ENCODE results near the gene LRRC55. TPM values are rescaled to one million over a fixed set of nuclear protein-coding genes. Genes with fewer than 3 reads are reported as not detected.

The LRRC55 gene, protein sequence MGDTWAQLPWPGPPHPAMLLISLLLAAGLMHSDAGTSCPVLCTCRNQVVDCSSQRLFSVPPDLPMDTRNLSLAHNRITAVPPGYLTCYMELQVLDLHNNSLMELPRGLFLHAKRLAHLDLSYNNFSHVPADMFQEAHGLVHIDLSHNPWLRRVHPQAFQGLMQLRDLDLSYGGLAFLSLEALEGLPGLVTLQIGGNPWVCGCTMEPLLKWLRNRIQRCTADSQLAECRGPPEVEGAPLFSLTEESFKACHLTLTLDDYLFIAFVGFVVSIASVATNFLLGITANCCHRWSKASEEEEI
- 1.4 TPM for polyA plus RNA-seq (2013, experiment 1 of 2)
- 1.2 TPM for polyA plus RNA-seq (2013, experiment 2 of 2)

DNA sequence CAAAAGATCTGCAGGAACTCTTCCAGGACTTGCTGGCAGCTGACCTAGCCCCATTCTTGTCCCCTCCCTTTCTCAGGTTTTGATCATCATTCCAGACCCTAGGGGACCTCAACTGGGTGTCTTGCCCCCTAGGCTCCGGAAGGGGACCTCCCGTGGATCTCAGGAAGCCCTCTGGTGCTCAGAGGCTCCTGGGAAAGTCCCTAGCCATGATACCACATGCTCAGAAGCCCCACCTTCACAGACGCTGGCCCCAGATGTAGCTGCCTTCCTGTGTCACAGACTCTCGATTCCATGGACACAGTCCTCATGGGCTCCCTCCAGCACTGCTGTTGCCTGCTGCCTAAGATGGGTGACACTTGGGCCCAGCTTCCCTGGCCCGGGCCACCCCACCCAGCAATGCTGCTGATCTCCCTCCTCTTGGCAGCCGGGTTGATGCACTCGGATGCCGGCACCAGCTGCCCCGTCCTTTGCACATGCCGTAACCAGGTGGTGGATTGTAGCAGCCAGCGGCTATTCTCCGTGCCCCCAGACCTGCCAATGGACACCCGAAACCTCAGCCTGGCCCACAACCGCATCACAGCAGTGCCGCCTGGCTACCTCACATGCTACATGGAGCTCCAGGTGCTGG is at the start of gene LRRC55:
LRRC55 (plus strand) TSS at position 276 of the 628 bp plus-strand sequence; CDS start at position 346, 70 bp downstream.
- no peak within 1 kb of the TSS for H3K4me3 ChIP-seq (ENCODE audit: extremely low read depth, insufficient read depth, low read length, poor library complexity, severe bottlenecking)
- 93 to 94% methylated on average over 13 to 15 of the region's 15 CpGs for WGBS, 2 experiments (ENCODE audit: insufficient coverage in 2 of 2)
- H3K4me1 ChIP-seq (ENCODE audit: control insufficient read depth, insufficient read depth, low read length, poor library complexity, severe bottlenecking): no peaks in the 10 kb centered on the region
- H3K27ac ChIP-seq (ENCODE audit: low read depth, low read length, severe bottlenecking): no peak within 1 kb of the TSS
- H3K36me3 ChIP-seq (ENCODE audit: control insufficient read depth, insufficient read depth, low read length): no peaks in the 10 kb centered on the region
- H3K9me3 ChIP-seq (ENCODE audit: control insufficient read depth, low read length): no peaks in the 10 kb centered on the region

DNA sequence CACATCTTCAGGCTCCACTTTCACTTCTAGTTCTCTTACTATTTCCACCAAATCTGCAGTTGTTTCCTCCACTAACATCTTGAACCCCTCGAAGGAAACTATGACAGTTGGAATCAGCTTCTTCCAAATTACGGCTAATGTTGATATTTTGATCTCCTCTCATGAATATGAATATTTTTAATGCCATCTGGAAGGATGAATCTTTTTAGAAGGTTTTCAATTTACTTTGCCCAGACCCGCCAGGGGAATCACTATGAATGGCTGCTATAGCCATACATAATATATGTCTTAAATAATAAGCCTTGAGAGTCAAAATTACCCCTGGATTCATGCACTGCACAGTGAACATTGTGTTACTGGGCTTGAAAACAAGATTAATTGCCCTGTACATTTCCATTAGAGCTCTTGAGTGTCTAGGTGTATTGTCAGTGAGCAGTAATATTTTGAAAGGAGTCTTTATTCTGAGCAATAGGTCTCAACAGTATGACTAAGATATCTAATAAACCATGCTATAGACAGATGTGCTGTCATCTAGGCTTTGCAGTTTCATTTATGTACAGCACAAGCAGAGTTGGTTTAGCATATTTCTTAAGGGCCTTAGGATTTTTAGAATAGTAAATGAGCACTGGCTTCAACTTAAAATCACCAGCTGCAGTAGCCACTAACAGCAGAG is 48.3 kb upstream of the LRRC55 start:
- Histone ChIP-seq H3K9me3 (ENCODE audit: control insufficient read depth, low read length) (no peaks in the 10 kb centered on the region), H3K36me3 (ENCODE audit: control insufficient read depth, insufficient read depth, low read length) (no peaks in the 10 kb centered on the region), H3K4me3 (ENCODE audit: extremely low read depth, insufficient read depth, low read length, poor library complexity, severe bottlenecking) (no peak overlapping the region), H3K4me1 (ENCODE audit: control insufficient read depth, insufficient read depth, low read length, poor library complexity, severe bottlenecking) (no peaks in the 10 kb centered on the region), H3K27ac (ENCODE audit: low read depth, low read length, severe bottlenecking) (no peak overlapping the region)
- 100% methylated on average over 1 of the region's 3 CpGs; no CpG with 5 or more reads in 1 of the 2 experiments for WGBS, 2 experiments (ENCODE audit: insufficient coverage in 2 of 2)

DNA sequence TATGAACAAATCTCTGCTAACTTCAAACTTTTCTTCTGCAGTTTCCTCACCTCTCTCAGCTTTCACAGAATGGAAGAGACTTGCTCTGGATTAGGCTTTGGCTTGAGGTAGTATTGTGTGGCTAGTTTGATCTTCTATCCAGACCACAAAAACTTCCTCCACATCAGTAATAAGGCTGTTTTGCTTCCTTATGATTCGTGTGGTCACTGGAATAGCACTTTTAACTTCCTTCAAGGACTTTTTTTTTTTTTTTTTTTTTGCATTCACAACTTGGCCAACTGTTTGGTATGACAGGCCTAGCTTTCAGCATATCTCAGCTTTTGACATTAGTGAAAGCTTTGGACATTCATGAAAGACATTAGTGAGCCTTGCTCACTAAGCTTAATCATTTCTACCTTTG is 47.5 kb upstream of the LRRC55 start:
- WGBS, 2 experiments (ENCODE audit: insufficient coverage in 2 of 2): 80 to 83% methylated on average over 1 of the region's 1 CpG
- Histone ChIP-seq H3K9me3 (ENCODE audit: control insufficient read depth, low read length) (no peaks in the 10 kb centered on the region), H3K4me3 (ENCODE audit: extremely low read depth, insufficient read depth, low read length, poor library complexity, severe bottlenecking) (no peak overlapping the region), H3K27ac (ENCODE audit: low read depth, low read length, severe bottlenecking) (no peak overlapping the region), H3K4me1 (ENCODE audit: control insufficient read depth, insufficient read depth, low read length, poor library complexity, severe bottlenecking) (no peaks in the 10 kb centered on the region), H3K36me3 (ENCODE audit: control insufficient read depth, insufficient read depth, low read length) (no peaks in the 10 kb centered on the region)

DNA sequence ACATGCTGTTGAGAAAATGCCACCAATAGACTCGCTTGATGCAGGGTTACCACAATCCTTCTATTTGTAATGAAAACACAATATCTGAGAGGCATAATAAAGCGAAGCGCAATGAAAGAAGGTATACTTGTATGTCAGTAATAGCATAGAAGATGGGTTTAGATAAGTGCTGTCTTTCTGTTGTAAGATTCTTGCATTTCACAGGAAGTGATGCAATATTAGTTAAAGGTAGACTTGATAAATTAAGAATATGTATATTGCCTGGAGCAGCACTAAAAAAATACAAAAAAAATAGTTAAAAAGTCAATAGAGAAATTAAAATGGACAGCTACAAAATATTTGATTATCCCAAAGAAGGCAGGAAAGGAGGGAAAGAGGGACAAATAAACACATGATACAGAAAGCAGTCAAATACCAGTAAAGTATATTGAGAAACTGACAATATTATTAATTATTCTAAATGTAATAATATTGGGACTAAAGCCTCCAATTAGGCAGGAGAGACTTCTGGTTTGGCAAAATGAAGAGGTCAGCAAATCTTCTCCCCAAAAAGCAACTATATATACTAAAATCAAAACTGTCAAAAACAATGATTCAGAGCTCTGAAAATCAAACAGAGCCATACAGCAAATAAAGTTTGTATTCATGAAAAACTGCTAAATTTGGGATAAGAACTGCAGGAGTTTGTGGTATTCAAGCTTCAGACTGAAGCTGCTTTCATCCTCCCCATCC is 46.6 kb upstream of the LRRC55 start:
- Histone ChIP-seq H3K4me1 (ENCODE audit: control insufficient read depth, insufficient read depth, low read length, poor library complexity, severe bottlenecking) (no peaks in the 10 kb centered on the region), H3K4me3 (ENCODE audit: extremely low read depth, insufficient read depth, low read length, poor library complexity, severe bottlenecking) (no peak overlapping the region), H3K36me3 (ENCODE audit: control insufficient read depth, insufficient read depth, low read length) (no peaks in the 10 kb centered on the region), H3K9me3 (ENCODE audit: control insufficient read depth, low read length) (no peaks in the 10 kb centered on the region), H3K27ac (ENCODE audit: low read depth, low read length, severe bottlenecking) (no peak overlapping the region)
- 100% methylated on average over 2 to 3 of the region's 3 CpGs for WGBS, 2 experiments (ENCODE audit: insufficient coverage in 2 of 2)

GRCh38 chr11:57140568-57140967 is 41.2 kb upstream of the LRRC55 start:
- Histone ChIP-seq H3K4me1 (ENCODE audit: control insufficient read depth, insufficient read depth, low read length, poor library complexity, severe bottlenecking) (peaks cover 13% of the 10 kb centered on the region), H3K36me3 (ENCODE audit: control insufficient read depth, insufficient read depth, low read length) (no peaks in the 10 kb centered on the region), H3K9me3 (ENCODE audit: control insufficient read depth, low read length) (no peaks in the 10 kb centered on the region), H3K27ac (ENCODE audit: low read depth, low read length, severe bottlenecking) (no peak overlapping the region), H3K4me3 (ENCODE audit: extremely low read depth, insufficient read depth, low read length, poor library complexity, severe bottlenecking) (no peak overlapping the region)
- 0% methylated on average over 1 of the region's 2 CpGs; no CpG with 5 or more reads in 1 of the 2 experiments for WGBS, 2 experiments (ENCODE audit: insufficient coverage in 2 of 2)

GRCh38 chr11:57143459-57143858 is 38.3 kb upstream of the LRRC55 start:
- Histone ChIP-seq H3K4me1 (ENCODE audit: control insufficient read depth, insufficient read depth, low read length, poor library complexity, severe bottlenecking) (peaks cover 13% of the 10 kb centered on the region), H3K27ac (ENCODE audit: low read depth, low read length, severe bottlenecking) (no peak overlapping the region), H3K9me3 (ENCODE audit: control insufficient read depth, low read length) (no peaks in the 10 kb centered on the region), H3K36me3 (ENCODE audit: control insufficient read depth, insufficient read depth, low read length) (no peaks in the 10 kb centered on the region), H3K4me3 (ENCODE audit: extremely low read depth, insufficient read depth, low read length, poor library complexity, severe bottlenecking) (no peak overlapping the region)
- WGBS, 2 experiments (ENCODE audit: insufficient coverage in 2 of 2): 84 to 89% methylated on average over 3 to 4 of the region's 4 CpGs

DNA sequence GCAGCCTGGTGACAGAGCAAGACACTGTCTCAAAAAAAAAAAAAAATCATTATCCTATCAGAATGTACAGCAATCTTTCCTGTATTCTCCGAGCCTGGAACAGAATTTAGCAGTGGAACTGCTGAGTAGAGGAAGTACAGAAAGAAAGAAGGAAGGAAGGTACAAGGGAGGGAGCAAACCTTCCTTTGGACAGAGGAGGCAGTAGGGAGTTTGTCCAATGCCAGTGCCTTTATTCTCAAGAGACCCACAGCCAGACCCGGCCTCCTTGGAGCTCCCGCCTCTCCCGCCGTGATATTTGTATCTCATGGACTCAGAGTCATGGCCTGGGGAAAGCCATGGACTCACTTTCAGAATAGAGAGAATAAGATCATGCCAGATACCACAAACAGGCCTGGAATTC is 37.7 kb upstream of the LRRC55 start:
- peak overlapping the region; percentile 78 for H3K27ac ChIP-seq (ENCODE audit: low read depth, low read length, severe bottlenecking)

DNA sequence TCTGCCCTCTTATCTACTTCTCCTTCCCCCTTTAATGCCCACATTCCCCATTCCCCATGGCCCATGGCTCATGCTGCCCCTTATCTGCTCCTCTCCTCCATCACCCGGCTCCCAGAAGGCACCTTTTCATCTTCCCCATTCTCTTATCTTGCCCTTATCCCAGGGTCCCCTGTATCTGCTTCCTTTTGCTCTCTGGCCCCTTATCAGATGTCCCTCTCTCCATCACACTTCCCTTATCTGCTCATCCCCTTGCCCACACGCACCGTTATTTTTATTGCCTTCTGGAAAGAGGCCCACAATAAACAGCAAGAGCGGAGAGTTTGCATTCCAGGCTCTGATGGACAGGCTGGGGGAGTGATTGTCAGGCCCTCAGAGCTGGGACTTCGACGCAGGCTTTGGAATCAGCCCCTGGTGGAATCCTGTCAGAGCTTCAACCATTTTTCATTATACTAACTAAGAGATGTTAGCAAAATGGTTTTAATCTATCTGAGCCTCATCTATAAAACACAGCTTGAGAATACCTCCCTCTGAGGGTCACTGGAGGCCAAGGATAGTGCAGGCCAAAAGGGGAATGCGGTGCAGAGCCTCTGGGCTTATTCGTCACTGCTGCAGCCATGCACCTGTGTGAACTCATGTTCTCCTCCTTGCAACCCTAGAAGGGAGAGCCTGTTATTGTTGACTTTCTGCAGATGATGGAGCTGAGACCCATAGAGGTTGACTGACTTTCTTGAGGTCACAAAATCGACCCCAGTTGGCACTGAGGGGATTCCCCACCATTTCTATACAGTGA is 37.0 kb upstream of the LRRC55 start:
- 56 to 72% methylated on average over 3 to 6 of the region's 9 CpGs for WGBS, 2 experiments (ENCODE audit: insufficient coverage in 2 of 2)
- Histone ChIP-seq H3K4me1 (ENCODE audit: control insufficient read depth, insufficient read depth, low read length, poor library complexity, severe bottlenecking) (peaks cover 13% of the 10 kb centered on the region), H3K27ac (ENCODE audit: low read depth, low read length, severe bottlenecking) (peak overlapping the region; percentile 78), H3K4me3 (ENCODE audit: extremely low read depth, insufficient read depth, low read length, poor library complexity, severe bottlenecking) (no peak overlapping the region), H3K36me3 (ENCODE audit: control insufficient read depth, insufficient read depth, low read length) (no peaks in the 10 kb centered on the region), H3K9me3 (ENCODE audit: control insufficient read depth, low read length) (no peaks in the 10 kb centered on the region)

More for the DNA sequence above, 37.7 kb upstream of the LRRC55 start:
- H3K4me3 ChIP-seq (ENCODE audit: extremely low read depth, insufficient read depth, low read length, poor library complexity, severe bottlenecking): no peak overlapping the region
- H3K4me1 ChIP-seq (ENCODE audit: control insufficient read depth, insufficient read depth, low read length, poor library complexity, severe bottlenecking): peaks cover 13% of the 10 kb centered on the region
- H3K9me3 ChIP-seq (ENCODE audit: control insufficient read depth, low read length): no peaks in the 10 kb centered on the region
- H3K36me3 ChIP-seq (ENCODE audit: control insufficient read depth, insufficient read depth, low read length): no peaks in the 10 kb centered on the region
- WGBS, 2 experiments (ENCODE audit: insufficient coverage in 2 of 2): 72 to 90% methylated on average over 2 to 5 of the region's 5 CpGs

DNA sequence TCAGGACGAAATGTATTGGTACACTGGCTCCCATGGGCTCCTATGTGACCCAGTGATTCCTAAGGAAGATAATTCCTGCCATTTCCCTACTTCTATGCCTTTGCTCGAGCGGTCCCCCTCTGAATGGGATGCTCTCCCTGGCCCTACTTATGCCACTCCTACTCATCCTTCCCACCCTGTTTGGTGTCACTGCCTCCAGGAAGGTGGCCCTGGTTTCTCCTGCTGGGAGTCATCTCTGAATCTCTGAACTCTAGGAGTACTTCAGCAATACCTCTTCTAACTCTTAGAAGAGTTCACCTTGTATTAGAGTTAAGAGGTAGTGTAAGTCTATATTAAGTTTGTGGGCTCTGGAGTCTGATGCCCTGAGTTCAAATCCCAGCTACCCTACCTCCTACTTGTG is 35.5 kb upstream of the LRRC55 start:
- peaks cover 20% of the 10 kb centered on the region for H3K4me1 ChIP-seq (ENCODE audit: control insufficient read depth, insufficient read depth, low read length, poor library complexity, severe bottlenecking)
- no peak overlapping the region for H3K4me3 ChIP-seq (ENCODE audit: extremely low read depth, insufficient read depth, low read length, poor library complexity, severe bottlenecking)
- H3K36me3 ChIP-seq (ENCODE audit: control insufficient read depth, insufficient read depth, low read length): no peaks in the 10 kb centered on the region
- WGBS, 2 experiments (ENCODE audit: insufficient coverage in 2 of 2): 87 to 94% methylated on average over 3 of the region's 3 CpGs
- H3K27ac ChIP-seq (ENCODE audit: low read depth, low read length, severe bottlenecking): no peak overlapping the region
- no peaks in the 10 kb centered on the region for H3K9me3 ChIP-seq (ENCODE audit: control insufficient read depth, low read length)

GRCh38 chr11:57148621-57149020 is 33.1 kb upstream of the LRRC55 start:
- H3K4me3 ChIP-seq (ENCODE audit: extremely low read depth, insufficient read depth, low read length, poor library complexity, severe bottlenecking): no peak overlapping the region
- H3K36me3 ChIP-seq (ENCODE audit: control insufficient read depth, insufficient read depth, low read length): no peaks in the 10 kb centered on the region
- peaks cover 26% of the 10 kb centered on the region for H3K4me1 ChIP-seq (ENCODE audit: control insufficient read depth, insufficient read depth, low read length, poor library complexity, severe bottlenecking)
- no peak overlapping the region for H3K27ac ChIP-seq (ENCODE audit: low read depth, low read length, severe bottlenecking)
- 92 to 95% methylated on average over 4 to 5 of the region's 5 CpGs for WGBS, 2 experiments (ENCODE audit: insufficient coverage in 2 of 2)
- no peaks in the 10 kb centered on the region for H3K9me3 ChIP-seq (ENCODE audit: control insufficient read depth, low read length)
